IMR-90 (cell line): ENCODE data around the gene ISOC2. TPM values are rescaled to one million over a fixed set of nuclear protein-coding genes. Genes with fewer than 3 reads are reported as not detected.

Experiments
- ATAC-seq: fragments of 200-7000 bp; cut with Tn5 transposase; 2 replicates; pipeline ENCODE4 v1.9.1; 2020; ENCODE audit warnings: low read depth, mild to moderate bottlenecking, moderate library complexity
- BruUV-seq: library from RNA; stranded (reverse); fragments of 400-500 nt; replicated peaks from 2 replicates; lab custom pipeline; 2021; lab: Mats Ljungman, UMichigan
- CTCF ChIA-PET: fragments of 300-600 bp; formaldehyde crosslinking; extraction: SDS; loops from one replicate; lab custom pipeline; 2021; ENCODE audit warnings: antibody characterized with exemption; lab: Yijun Ruan, JAX
- POLR2A ChIA-PET: fragments of 300-600 bp; sonication (Branson Sonifier 250); formaldehyde crosslinking; loops from one replicate; lab custom pipeline; 2022; ENCODE audit warnings: antibody characterized with exemption; ENCODE audit not compliant: unreplicated experiment; lab: Charles Lee
- DNase-seq: peaks from one replicate; pipeline ENCODE4 v3.0.0; 2013
- H2AFZ ChIP-seq: replicated peaks from 2 replicates; pipeline ENCODE3; 2013; ENCODE audit warnings: low read length, mild to moderate bottlenecking; ENCODE audit not compliant: poor library complexity
- H2AK5ac ChIP-seq: 2 replicates; pipeline ENCODE4 v1.6.1; 2013; ENCODE audit warnings: low read depth, low read length, inconsistent platforms
- H2AK9ac ChIP-seq: replicated peaks from 2 replicates; pipeline ENCODE3; 2013; ENCODE audit warnings: mild to moderate bottlenecking, low read depth, low read length, moderate library complexity; ENCODE audit not compliant: poor library complexity
- H2BK120ac ChIP-seq: 2 replicates; pipeline ENCODE4 v1.6.1; 2013; ENCODE audit warnings: low read depth, low read length, inconsistent platforms
- H2BK15ac ChIP-seq: 3 replicates; pipeline ENCODE4 v1.6.1; 2013; ENCODE audit warnings: low read depth, low read length, inconsistent platforms
- H2BK20ac ChIP-seq: 2 replicates; pipeline ENCODE4 v1.6.1; 2013; ENCODE audit warnings: low read depth, mild to moderate bottlenecking, inconsistent platforms, low read length, moderate library complexity
- H2BK5ac ChIP-seq: 2 replicates; pipeline ENCODE4 v1.6.1; 2013; ENCODE audit warnings: mild to moderate bottlenecking, low read depth, low read length, inconsistent platforms; ENCODE audit not compliant: poor library complexity, severe bottlenecking
- H3K14ac ChIP-seq: replicated peaks from 2 replicates; pipeline ENCODE4 v1.6.1; 2013; ENCODE audit warnings: low read depth, low read length, inconsistent platforms
- H3K18ac ChIP-seq: 2 replicates; pipeline ENCODE4 v1.6.1; 2013; ENCODE audit warnings: low read depth, low read length, control low read depth
- H3K23ac ChIP-seq: 2 replicates; pipeline ENCODE4 v1.6.1; 2013; ENCODE audit warnings: low read depth, low read length, inconsistent platforms
- H3K27ac ChIP-seq: 2 replicates; pipeline ENCODE4 v1.5.1; 2013; ENCODE audit warnings: mild to moderate bottlenecking, control low read depth, low read length; ENCODE audit not compliant: insufficient read depth
- H3K27me3 ChIP-seq: 2 replicates; pipeline ENCODE4 v1.6.1; 2013; ENCODE audit warnings: low read length; ENCODE audit not compliant: control insufficient read depth, insufficient read depth
- H3K36me3 ChIP-seq: 2 replicates; pipeline ENCODE4 v1.6.1; 2013; ENCODE audit warnings: low read length, mixed read lengths; ENCODE audit not compliant: control insufficient read depth, insufficient read depth
- H3K4ac ChIP-seq: 2 replicates; pipeline ENCODE4 v1.6.1; 2013; ENCODE audit warnings: low read depth, low read length, inconsistent platforms
- H3K4me1 ChIP-seq: 2 replicates; pipeline ENCODE4 v1.6.1; 2013; ENCODE audit warnings: low read length, mixed read lengths; ENCODE audit not compliant: control insufficient read depth, insufficient read depth
- H3K4me2 ChIP-seq: 2 replicates; pipeline ENCODE4 v1.6.1; 2013; ENCODE audit warnings: low read depth, mild to moderate bottlenecking, control low read depth, low read length, moderate library complexity
- H3K4me3 ChIP-seq: 2 replicates; pipeline ENCODE4 v1.5.1; 2013; ENCODE audit warnings: low read depth, mild to moderate bottlenecking, control low read depth, low read length, moderate library complexity; ENCODE audit not compliant: insufficient read depth
- H3K56ac ChIP-seq: 2 replicates; pipeline ENCODE4 v1.6.1; 2013; ENCODE audit warnings: low read length, inconsistent platforms; ENCODE audit not compliant: insufficient read depth; ENCODE audit errors: extremely low read depth
- H3K79me1 ChIP-seq, 2 experiments: 2 replicates each; pipeline ENCODE4 v1.6.1; 2013; ENCODE audit warnings: low read length in 2 of 2, inconsistent platforms in 1 of 2, low read depth in 1 of 2
- H3K9ac ChIP-seq: 2 replicates; pipeline ENCODE4 v1.6.1; 2013; ENCODE audit warnings: low read depth, low read length, control low read depth
- H3K9me1 ChIP-seq: 2 replicates; pipeline ENCODE4 v1.6.1; 2013; ENCODE audit warnings: low read length, inconsistent platforms; ENCODE audit not compliant: insufficient read depth
- H3K9me3 ChIP-seq: 2 replicates; pipeline ENCODE4 v1.6.1; 2013; ENCODE audit warnings: low read length; ENCODE audit not compliant: control insufficient read depth, insufficient read depth
- H4K20me1 ChIP-seq: 2 replicates; pipeline ENCODE4 v1.6.1; 2013; ENCODE audit warnings: low read length, inconsistent platforms; ENCODE audit not compliant: insufficient read depth
- H4K5ac ChIP-seq: 2 replicates; pipeline ENCODE4 v1.6.1; 2013; ENCODE audit warnings: mild to moderate bottlenecking, low read depth, low read length, control low read depth
- H4K8ac ChIP-seq, 2 experiments: 2 replicates each; pipeline ENCODE4 v1.6.1; 2013; ENCODE audit warnings: low read depth in 2 of 2, low read length in 2 of 2, control low read depth in 1 of 2, inconsistent platforms in 1 of 2
- H4K91ac ChIP-seq: 2 replicates; pipeline ENCODE4 v1.6.1; 2013; ENCODE audit warnings: low read depth, low read length, inconsistent platforms; ENCODE audit not compliant: insufficient read depth
- BHLHE40 ChIP-seq: fragments of 150-350 bp; IDR thresholded peaks from 2 replicates; pipeline ENCODE4 v1.6.1; 2016; ENCODE audit warnings: mild to moderate bottlenecking, low read depth, low read length
- CEBPB ChIP-seq: IDR thresholded peaks from 2 replicates; pipeline ENCODE4 v1.6.1; 2012; ENCODE audit warnings: low read depth, low read length, improper control_type of control experiment
- CHD1 ChIP-seq: IDR thresholded peaks from 2 replicates; pipeline ENCODE4 v1.6.1; 2012; ENCODE audit warnings: low read depth, low read length, improper control_type of control experiment
- FOS ChIP-seq: fragments of 150-350 bp; IDR thresholded peaks from 2 replicates; pipeline ENCODE4 v1.6.1; 2016; ENCODE audit warnings: low read depth, low read length
- MAFK ChIP-seq: IDR thresholded peaks from 2 replicates; pipeline ENCODE4 v1.6.1; 2012; ENCODE audit warnings: low read depth, low read length, improper control_type of control experiment
- MAZ ChIP-seq: IDR thresholded peaks from 2 replicates; pipeline ENCODE4 v1.6.1; 2012; ENCODE audit warnings: low read depth, mild to moderate bottlenecking, low read length, improper control_type of control experiment, moderate library complexity, borderline replicate concordance
- MXI1 ChIP-seq: IDR thresholded peaks from 2 replicates; pipeline ENCODE4 v1.6.1; 2012; ENCODE audit warnings: low read depth, mild to moderate bottlenecking, low read length, moderate library complexity, borderline replicate concordance
- NFE2L2 ChIP-seq: fragments of 150-350 bp; IDR thresholded peaks from 2 replicates; pipeline ENCODE4 v1.6.1; 2016; ENCODE audit warnings: low read depth, mild to moderate bottlenecking, low read length
- POLR2A ChIP-seq: IDR thresholded peaks from 2 replicates; pipeline ENCODE4 v1.6.1; 2012; ENCODE audit warnings: mild to moderate bottlenecking, low read depth, low read length
- RAD21 ChIP-seq: IDR thresholded peaks from 2 replicates; pipeline ENCODE4 v1.6.1; 2012; ENCODE audit warnings: low read length, improper control_type of control experiment
- RCOR1 ChIP-seq: IDR thresholded peaks from 2 replicates; pipeline ENCODE4 v1.6.1; 2012; ENCODE audit warnings: mild to moderate bottlenecking, low read length, improper control_type of control experiment; ENCODE audit not compliant: insufficient replicate concordance
- SMC3 ChIP-seq: fragments of 150-350 bp; IDR thresholded peaks from 2 replicates; pipeline ENCODE4 v1.6.1; 2016; ENCODE audit warnings: low read depth, mild to moderate bottlenecking, antibody characterized with exemption, low read length, moderate library complexity
- WGBS, 2 experiments: methylation state at CpG; one replicate each; pipeline versions ENCODE4 v1.1.5 to v1.1.7; 2013; ENCODE audit warnings: missing lambda C conversion rate in 2 of 2; ENCODE audit not compliant: insufficient read length in 1 of 2; ENCODE audit errors: extremely low coverage in 2 of 2; 5-methylcytosine and 5-hydroxymethylcytosine counted together
- dilution Hi-C: fragments of 300-500 bp; cut with HindIII; formaldehyde crosslinking; loops from one replicate; pipeline ENCODE4 v1.14.3; 2018; ENCODE audit warnings: low sequenced_read_pairs; ENCODE audit not compliant: unreplicated experiment
- in situ Hi-C: fragments of 300-500 bp; cut with MboI; formaldehyde crosslinking; loops from 3 replicates; pipeline ENCODE4 v1.14.3; 2019; ENCODE audit warnings: low sequenced_read_pairs, inconsistent platforms, mixed read lengths
- intact Hi-C: fragments of 100-400 bp; cut with micrococcal nuclease; formaldehyde crosslinking; loops from 2 replicates; pipeline ENCODE4 v1.10.0; 2022
- polyA plus RNA-seq, 3 experiments: library from polyadenylated mRNA; depleted of rRNA; stranded (reverse); fragments of >200 nt; gene quantifications; 2 replicates each; pipeline ENCODE4 v1.2.3, GENCODE V29; 2012; ENCODE audit warnings: low replicate concordance in 1 of 3
- total RNA-seq: library from RNA; depleted of rRNA; stranded (reverse); fragments of >200 nt; gene quantifications from 2 replicates; pipeline ENCODE4 v1.2.3, GENCODE V29; 2012
- TF ChIP-seq, protein P1 (sequence below): conservative IDR thresholded peaks from 2 replicates; pipeline ENCODE4 v1.5.1; 2012; ENCODE audit warnings: mild to moderate bottlenecking, low read depth, low read length, improper control_type of control experiment

ISOC2 gene
- total and polyA plus RNA-seq, 2 of the 4 experiments (the other 2 are of a cell fraction): 56.1 to 82.1 TPM

DNA sequence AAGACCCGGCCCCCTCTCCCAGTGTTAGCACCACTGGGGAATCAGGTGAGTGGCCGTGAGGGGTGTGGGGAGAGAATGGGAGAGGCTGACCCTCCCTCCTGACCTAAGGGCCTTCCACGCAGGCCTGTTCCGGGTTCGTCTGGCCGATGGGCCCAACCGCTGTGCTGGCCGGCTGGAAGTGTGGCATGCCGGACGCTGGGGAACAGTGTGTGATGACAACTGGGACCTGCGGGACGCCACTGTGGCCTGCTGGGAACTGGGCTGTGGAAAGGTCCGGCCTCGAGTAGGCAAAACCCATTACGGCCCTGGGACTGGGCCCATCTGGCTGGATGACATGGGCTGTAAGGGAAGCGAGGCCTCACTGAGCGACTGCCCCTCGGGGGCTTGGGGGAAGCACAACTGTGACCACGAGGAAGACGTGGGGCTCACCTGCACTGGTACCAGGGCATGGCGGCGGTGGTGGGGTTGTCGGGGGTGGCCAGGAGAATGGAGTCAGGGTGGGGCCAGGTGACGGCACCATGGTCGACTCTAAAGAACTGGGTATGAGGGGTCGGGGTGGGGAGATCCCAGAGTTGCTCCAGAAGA is 39.0 kb upstream of the ISOC2 start:
- no peak overlapping the region for H3K9ac ChIP-seq
- H3K36me3 ChIP-seq: peaks cover 13% of the 10 kb centered on the region; the same call in 1 of the 2 replicates
- H2BK20ac ChIP-seq: no peak overlapping the region
- H3K4ac ChIP-seq: no peak overlapping the region
- H2BK120ac ChIP-seq: no peak overlapping the region
- H3K27ac ChIP-seq: no peak overlapping the region
- CTCF ChIA-PET: no interaction called here
- no peak overlapping the region for H3K18ac ChIP-seq
- BruUV-seq: no TSS peak
- no peak overlapping the region for H4K5ac ChIP-seq
- no peak overlapping the region for H4K91ac ChIP-seq
- H2AK9ac ChIP-seq: peak overlapping the region; percentile 32
- peak overlapping the region; percentile 36 for H2AFZ ChIP-seq
- H3K9me3 ChIP-seq: no peaks in the 10 kb centered on the region
- H2BK15ac ChIP-seq: no peak overlapping the region
- POLR2A ChIA-PET: no interaction called here
- no peak overlapping the region for H3K23ac ChIP-seq
- no peak overlapping the region for H3K4me2 ChIP-seq
- DNase-seq (no peak), ATAC-seq (no peak)
- in situ Hi-C loops (no loop called here), dilution Hi-C loops (no loop called here), intact Hi-C loops (loop anchor here (5.0 kb wide), 1 partner anchor 93 kb away; the partner anchor contains the start of gene UBE2S)
- H3K14ac ChIP-seq: no peak overlapping the region
- H3K4me3 ChIP-seq: no peak overlapping the region
- no peak overlapping the region for H4K8ac ChIP-seq
- H3K4me1 ChIP-seq: no peaks in the 10 kb centered on the region
- H2AK5ac ChIP-seq: no peak overlapping the region
- no peaks in the 10 kb centered on the region for H3K9me1 ChIP-seq
- no peak overlapping the region for H2BK5ac ChIP-seq
- no peaks in the 10 kb centered on the region for H4K20me1 ChIP-seq
- TF ChIP-seq RAD21: no peak
- TF ChIP-seq MXI1: no peak
- no peak for TF ChIP-seq MAFK
- TF ChIP-seq NFE2L2: no peak
- no peak for TF ChIP-seq SMC3
- TF ChIP-seq, protein P1, sequence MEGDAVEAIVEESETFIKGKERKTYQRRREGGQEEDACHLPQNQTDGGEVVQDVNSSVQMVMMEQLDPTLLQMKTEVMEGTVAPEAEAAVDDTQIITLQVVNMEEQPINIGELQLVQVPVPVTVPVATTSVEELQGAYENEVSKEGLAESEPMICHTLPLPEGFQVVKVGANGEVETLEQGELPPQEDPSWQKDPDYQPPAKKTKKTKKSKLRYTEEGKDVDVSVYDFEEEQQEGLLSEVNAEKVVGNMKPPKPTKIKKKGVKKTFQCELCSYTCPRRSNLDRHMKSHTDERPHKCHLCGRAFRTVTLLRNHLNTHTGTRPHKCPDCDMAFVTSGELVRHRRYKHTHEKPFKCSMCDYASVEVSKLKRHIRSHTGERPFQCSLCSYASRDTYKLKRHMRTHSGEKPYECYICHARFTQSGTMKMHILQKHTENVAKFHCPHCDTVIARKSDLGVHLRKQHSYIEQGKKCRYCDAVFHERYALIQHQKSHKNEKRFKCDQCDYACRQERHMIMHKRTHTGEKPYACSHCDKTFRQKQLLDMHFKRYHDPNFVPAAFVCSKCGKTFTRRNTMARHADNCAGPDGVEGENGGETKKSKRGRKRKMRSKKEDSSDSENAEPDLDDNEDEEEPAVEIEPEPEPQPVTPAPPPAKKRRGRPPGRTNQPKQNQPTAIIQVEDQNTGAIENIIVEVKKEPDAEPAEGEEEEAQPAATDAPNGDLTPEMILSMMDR: no peak
- no peak for TF ChIP-seq BHLHE40
- no peak for TF ChIP-seq MAZ
- TF ChIP-seq CEBPB: no peak
- TF ChIP-seq CHD1: no peak
- TF ChIP-seq RCOR1: no peak
- TF ChIP-seq POLR2A: no peak
- TF ChIP-seq FOS: no peak
- no peak overlapping the region for H3K56ac ChIP-seq
- peaks cover 0 to 2% of the 10 kb centered on the region in 2 experiments; a peak in 2 of 4 replicates for H3K79me1 ChIP-seq
- no peaks in the 10 kb centered on the region for H3K27me3 ChIP-seq
- WGBS, 2 experiments: 98% methylated on average over 11 of the region's 26 CpGs; no CpG with 5 or more reads in 1 of the 2 experiments
